Ovary (tissue), 9 donors: ENCODE results near the gene FANCI. TPM values are rescaled to one million over a fixed set of nuclear protein-coding genes. Genes with fewer than 3 reads are reported as not detected.

Source experiments
- DNase-seq, 5 donors: peaks; one replicate each; pipeline ENCODE4 v3.0.0-alpha.2; 2019 to 2020
- H3K27ac ChIP-seq, 2 donors: fragments of 200-600 bp; one replicate each; pipeline versions ENCODE4 v1.5.1 to v1.8.0; 2019 to 2022
- H3K27me3 ChIP-seq: fragments of 200-600 bp; one replicate; pipeline ENCODE4 v1.8.0; 2022
- H3K36me3 ChIP-seq: fragments of 200-600 bp; sonication (generic); one replicate; pipeline ENCODE4 v1.5.1; 2019
- H3K4me1 ChIP-seq: one replicate; pipeline ENCODE4 v1.8.1; 2013; ENCODE audit warnings: mild to moderate bottlenecking, moderate library complexity; ENCODE audit not compliant: insufficient read depth
- H3K4me3 ChIP-seq: fragments of 200-600 bp; sonication (generic); one replicate; pipeline ENCODE4 v1.5.1; 2017
- H3K9me3 ChIP-seq, 2 donors: fragments of 200-600 bp in 1 of 2; sonication (generic) in 1 of 2; one replicate each; pipeline versions ENCODE4 v1.5.1 to v1.8.1; 2013 to 2019; ENCODE audit warnings: mild to moderate bottlenecking in 1 of 2, moderate library complexity in 1 of 2
- EP300 ChIP-seq: sonication (generic); formaldehyde crosslinking; IDR thresholded peaks from one replicate; pipeline ENCODE4 v1.6.1; 2017; ENCODE audit warnings: antibody characterized with exemption
- POLR2A ChIP-seq: fragments of 450-650 bp; IDR thresholded peaks from one replicate; pipeline ENCODE4 v1.6.1; 2017; ENCODE audit warnings: antibody characterized with exemption, mild to moderate bottlenecking, moderate library complexity
- WGBS, 3 donors: extraction: QIAGEN DNeasy Blood & Tissue Kit in 1 of 3; methylation state at CpG; one replicate each; pipeline versions ENCODE4 v1.1.5 to v1.1.7; 2013 to 2017; 5-methylcytosine and 5-hydroxymethylcytosine counted together
- intact Hi-C, 4 donors: fragments of 100-400 bp; cut with DNase I; formaldehyde crosslinking; loops; one replicate each; pipeline versions ENCODE4 v1.11.0 to v1.15.1; 2022 to 2023
- polyA plus RNA-seq, 2 donors: library from polyadenylated mRNA; stranded (reverse); fragments of 200-250 nt in 1 of 2; fragments of 350-450 nt in 1 of 2; fragmentation: Illumina TruSeq in 1 of 2; extraction: RNeasy Lipid Tissue Mini Kit (QIAGEN cat#74804) in 1 of 2; gene quantifications; one replicate each; pipeline ENCODE4 v1.2.3, GENCODE V29; 2013 to 2014
- total RNA-seq, 7 donors: library from RNA; depleted of rRNA in 2 of 7; stranded (reverse); fragments of >200 nt in 2 of 7; fragmentation: NEBNext Ultra II Directional in 3 of 7; extraction: Animal tissue kit (Norgen Biotek cat#: 25700) in 3 of 7; gene quantifications; one replicate each; pipeline versions ENCODE4 v1.1.0 to v1.2.4, GENCODE V29; 2016 to 2023
- TF ChIP-seq, protein P1 (sequence below), 3 donors: fragments of 450-650 bp in 2 of 3; fragments of 200-600 bp in 1 of 3; IDR thresholded peaks; one replicate each; pipeline versions ENCODE4 v1.5.1 to v1.8.0; 2016 to 2022; ENCODE audit warnings: antibody characterized with exemption in 3 of 3, mild to moderate bottlenecking in 1 of 3
- donor health status: DM: no; HTN: no; CAD: no; lungs with moderate emphysema.
- donor health status: DM: no; HTN: no; CAD: no.
- donor health status: Bipolar disorder and iron deficiency.
- donor health status: DM: yes; HTN: yes; CAD: no.
- donor health status: DM: no; HTN: no; CAD: no.
- donor health status: DM: yes; HTN: yes; CAD: no.

FANCI gene
- total and polyA plus RNA-seq, 9 donors: 2.9 to 11.7 (median 4.6) TPM

DNA sequence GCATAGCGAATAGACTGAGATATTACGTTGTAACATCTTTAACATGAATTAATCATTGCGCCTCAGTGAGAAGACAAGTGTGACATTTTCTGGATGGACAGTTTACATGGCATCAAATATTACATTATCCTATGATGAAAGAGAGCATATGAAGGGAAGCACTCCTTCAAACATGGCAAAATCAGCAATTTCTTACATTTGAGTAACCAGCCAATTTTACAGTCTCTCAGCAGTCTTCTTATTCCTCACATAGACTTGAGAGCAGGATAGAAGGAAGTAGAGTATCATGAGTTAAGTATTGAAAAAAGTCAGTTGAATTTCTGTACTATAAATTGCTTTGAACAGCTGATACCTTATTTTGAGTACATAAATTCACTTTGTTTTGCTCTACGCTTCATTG lies 38.9 kb downstream of the FANCI start:
- Histone ChIP-seq H3K27ac (no peak overlapping the region), H3K9me3 (no peaks in the 10 kb centered on the region), H3K4me3 (no peak overlapping the region), H3K27me3 (no peaks in the 10 kb centered on the region), H3K4me1 (no peaks in the 10 kb centered on the region), H3K36me3 (no peaks in the 10 kb centered on the region)
- TF ChIP-seq EP300: no peak
- WGBS, 3 donors: 88 to 91% (median 91%) methylated on average over 4 of the region's 4 CpGs
- no peak for DNase-seq
- intact Hi-C loops: no loop called here

DNA sequence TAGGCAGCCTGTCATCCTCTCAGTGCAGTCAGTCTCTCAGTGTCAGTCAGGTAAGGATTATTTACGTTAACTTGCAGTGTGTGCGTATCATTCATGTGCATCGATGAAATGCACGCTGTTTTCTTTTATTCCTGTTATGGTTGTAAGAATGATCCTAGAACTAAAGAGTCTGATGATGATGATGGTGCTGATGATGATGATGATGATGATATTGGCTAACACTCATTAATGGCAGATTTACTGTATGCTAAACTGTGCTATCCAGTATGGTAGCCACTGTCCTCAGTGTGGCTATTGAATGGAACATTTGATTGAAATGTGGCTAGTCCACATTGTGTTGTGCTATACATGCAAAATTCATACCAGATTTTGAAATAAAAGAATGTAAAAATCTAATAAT lies 39.4 kb downstream of the FANCI start:
- no peak overlapping the region for H3K4me3 ChIP-seq
- 82 to 85% (median 84%) methylated on average over 4 of the region's 4 CpGs for WGBS, 3 donors
- H3K27ac ChIP-seq: no peak overlapping the region
- intact Hi-C loops: no loop called here
- DNase-seq: no peak
- no peaks in the 10 kb centered on the region for H3K4me1 ChIP-seq
- no peaks in the 10 kb centered on the region for H3K27me3 ChIP-seq
- TF ChIP-seq, protein P1, sequence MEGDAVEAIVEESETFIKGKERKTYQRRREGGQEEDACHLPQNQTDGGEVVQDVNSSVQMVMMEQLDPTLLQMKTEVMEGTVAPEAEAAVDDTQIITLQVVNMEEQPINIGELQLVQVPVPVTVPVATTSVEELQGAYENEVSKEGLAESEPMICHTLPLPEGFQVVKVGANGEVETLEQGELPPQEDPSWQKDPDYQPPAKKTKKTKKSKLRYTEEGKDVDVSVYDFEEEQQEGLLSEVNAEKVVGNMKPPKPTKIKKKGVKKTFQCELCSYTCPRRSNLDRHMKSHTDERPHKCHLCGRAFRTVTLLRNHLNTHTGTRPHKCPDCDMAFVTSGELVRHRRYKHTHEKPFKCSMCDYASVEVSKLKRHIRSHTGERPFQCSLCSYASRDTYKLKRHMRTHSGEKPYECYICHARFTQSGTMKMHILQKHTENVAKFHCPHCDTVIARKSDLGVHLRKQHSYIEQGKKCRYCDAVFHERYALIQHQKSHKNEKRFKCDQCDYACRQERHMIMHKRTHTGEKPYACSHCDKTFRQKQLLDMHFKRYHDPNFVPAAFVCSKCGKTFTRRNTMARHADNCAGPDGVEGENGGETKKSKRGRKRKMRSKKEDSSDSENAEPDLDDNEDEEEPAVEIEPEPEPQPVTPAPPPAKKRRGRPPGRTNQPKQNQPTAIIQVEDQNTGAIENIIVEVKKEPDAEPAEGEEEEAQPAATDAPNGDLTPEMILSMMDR (IDR thresholded peaks at IDR 0.05): no peak
- TF ChIP-seq POLR2A: no peak
- no peaks in the 10 kb centered on the region for H3K36me3 ChIP-seq
- no peaks in the 10 kb centered on the region for H3K9me3 ChIP-seq

DNA sequence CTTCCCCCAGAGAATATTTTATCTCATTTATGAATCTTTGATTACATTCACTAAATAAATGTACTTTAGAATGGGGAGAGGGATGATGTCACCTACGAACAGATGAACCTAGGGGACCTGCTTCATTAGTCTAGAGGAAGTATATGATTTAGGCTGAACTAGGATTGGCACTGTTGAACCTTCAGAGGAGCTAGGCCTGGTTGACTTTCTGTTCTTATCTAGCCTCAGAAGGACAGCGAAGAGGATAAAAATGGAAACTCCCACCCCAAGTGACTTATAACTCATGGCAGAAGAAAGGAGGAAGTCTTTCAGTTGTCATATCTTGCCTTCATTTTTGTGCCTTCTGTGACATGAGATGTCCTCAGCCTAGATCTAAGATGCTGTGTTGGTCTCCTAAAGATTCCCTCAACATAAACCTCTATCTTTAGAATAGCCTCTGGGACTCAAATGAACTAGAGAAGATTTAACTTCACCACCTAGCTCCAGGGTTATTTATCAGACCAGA lies 48.2 kb downstream of the FANCI start:
- no peaks in the 10 kb centered on the region for H3K27me3 ChIP-seq
- no peaks in the 10 kb centered on the region for H3K9me3 ChIP-seq
- no peak overlapping the region for H3K4me3 ChIP-seq
- no peaks in the 10 kb centered on the region for H3K4me1 ChIP-seq
- intact Hi-C loops: no loop called here
- H3K27ac ChIP-seq: no peak overlapping the region
- H3K36me3 ChIP-seq: no peaks in the 10 kb centered on the region
- 92 to 95% (median 94%) methylated on average over 2 of the region's 2 CpGs for WGBS, 3 donors
- TF ChIP-seq EP300: no peak
- TF ChIP-seq, protein P1 (IDR thresholded peaks at IDR 0.05): no peak
- no peak for TF ChIP-seq POLR2A
- no peak for DNase-seq

DNA sequence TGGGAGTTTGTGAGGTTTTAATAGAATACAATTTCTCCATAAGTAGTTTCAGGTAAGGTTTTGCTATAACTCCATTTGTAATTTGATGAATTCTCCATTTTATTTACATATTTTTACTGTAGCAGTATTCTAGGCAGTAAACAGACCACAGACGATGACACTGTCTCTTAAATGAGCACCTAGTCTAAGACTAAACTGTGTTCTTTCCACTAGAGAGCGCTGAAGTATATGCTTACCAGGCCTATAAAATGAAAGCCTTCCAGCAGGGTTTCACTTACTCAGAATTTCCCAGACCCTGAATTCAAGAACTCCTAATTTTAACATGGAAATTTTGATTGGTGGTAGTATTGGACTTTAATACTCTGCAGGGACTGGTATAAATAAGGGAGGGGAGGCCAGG lies 49.2 kb downstream of the FANCI start:
- no peaks in the 10 kb centered on the region for H3K36me3 ChIP-seq
- H3K27ac ChIP-seq: no peak overlapping the region
- no peaks in the 10 kb centered on the region for H3K27me3 ChIP-seq
- DNase-seq: no peak
- H3K4me3 ChIP-seq: no peak overlapping the region
- no peaks in the 10 kb centered on the region for H3K4me1 ChIP-seq
- no peaks in the 10 kb centered on the region for H3K9me3 ChIP-seq
- TF ChIP-seq POLR2A (no peak), EP300 (no peak)
- TF ChIP-seq, protein P1 (IDR thresholded peaks at IDR 0.05): no peak
- intact Hi-C loops: no loop called here
- WGBS, 3 donors: 89 to 91% (median 90%) methylated on average over 2 of the region's 2 CpGs

DNA sequence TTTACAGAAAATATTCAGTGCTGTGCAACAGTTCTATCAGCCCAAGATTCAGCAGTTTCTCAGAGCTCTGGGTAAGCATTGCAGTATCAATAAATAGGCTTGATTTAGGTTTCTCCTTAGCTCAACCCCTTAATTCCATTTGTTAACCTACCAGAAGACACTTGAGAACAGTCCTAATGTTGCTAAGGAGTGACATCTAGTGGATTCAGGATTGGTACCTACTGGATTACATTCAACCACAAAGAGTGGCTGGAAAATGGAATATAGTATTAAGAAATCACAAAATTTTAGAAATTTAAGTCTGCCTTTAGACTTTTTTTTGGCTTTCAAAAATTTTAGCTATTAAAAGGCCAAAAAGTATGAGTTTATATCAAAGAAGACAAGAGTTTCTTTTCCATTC lies 56.1 kb downstream of the FANCI start:
- intact Hi-C loops: no loop called here
- no peaks in the 10 kb centered on the region for H3K9me3 ChIP-seq
- H3K27ac ChIP-seq: no peak overlapping the region
- no peaks in the 10 kb centered on the region for H3K36me3 ChIP-seq
- no peaks in the 10 kb centered on the region for H3K4me1 ChIP-seq
- H3K4me3 ChIP-seq: no peak overlapping the region
- no peaks in the 10 kb centered on the region for H3K27me3 ChIP-seq
- DNase-seq: no peak
- no peak for TF ChIP-seq EP300
- no peak for TF ChIP-seq POLR2A
